Breast epithelium (tissue), 3 donors: ENCODE measurements around the gene TAS2R60.

Experiments
- CTCF ChIP-seq, 3 donors: fragments of 450-650 bp; IDR thresholded peaks; one replicate each; pipeline ENCODE4 v1.5.1; 2016 to 2017; ENCODE audit warnings: antibody characterized with exemption in 3 of 3, mild to moderate bottlenecking in 3 of 3, moderate library complexity in 3 of 3
- POLR2A ChIP-seq: fragments of 450-650 bp; IDR thresholded peaks from one replicate; pipeline ENCODE4 v1.6.1; 2016; ENCODE audit warnings: antibody characterized with exemption, mild to moderate bottlenecking, moderate library complexity

GRCh38 chr7:143407287-143408251 is 35.7 kb upstream of the TAS2R60 start:
- TF ChIP-seq POLR2A, result no peak
- TF ChIP-seq CTCF (IDR thresholded peaks at IDR 0.05), result no peak
